Dermis blood vessel endothelial cell (primary cell): ENCODE measurements around the gene EXT2. TPM values are rescaled to one million over a fixed set of nuclear protein-coding genes. Genes with fewer than 3 reads are reported as not detected.

Source experiments
- DNase-seq: peaks from one replicate; pipeline ENCODE4 v3.0.0; 2010
- total RNA-seq: library from RNA; depleted of rRNA; stranded (reverse); fragments of >200 nt; gene quantifications from 2 replicates; pipeline ENCODE4 v1.2.3, GENCODE V29; 2014

The EXT2 gene
- total RNA-seq = 149 and 158 TPM in 2 replicates

DNA sequence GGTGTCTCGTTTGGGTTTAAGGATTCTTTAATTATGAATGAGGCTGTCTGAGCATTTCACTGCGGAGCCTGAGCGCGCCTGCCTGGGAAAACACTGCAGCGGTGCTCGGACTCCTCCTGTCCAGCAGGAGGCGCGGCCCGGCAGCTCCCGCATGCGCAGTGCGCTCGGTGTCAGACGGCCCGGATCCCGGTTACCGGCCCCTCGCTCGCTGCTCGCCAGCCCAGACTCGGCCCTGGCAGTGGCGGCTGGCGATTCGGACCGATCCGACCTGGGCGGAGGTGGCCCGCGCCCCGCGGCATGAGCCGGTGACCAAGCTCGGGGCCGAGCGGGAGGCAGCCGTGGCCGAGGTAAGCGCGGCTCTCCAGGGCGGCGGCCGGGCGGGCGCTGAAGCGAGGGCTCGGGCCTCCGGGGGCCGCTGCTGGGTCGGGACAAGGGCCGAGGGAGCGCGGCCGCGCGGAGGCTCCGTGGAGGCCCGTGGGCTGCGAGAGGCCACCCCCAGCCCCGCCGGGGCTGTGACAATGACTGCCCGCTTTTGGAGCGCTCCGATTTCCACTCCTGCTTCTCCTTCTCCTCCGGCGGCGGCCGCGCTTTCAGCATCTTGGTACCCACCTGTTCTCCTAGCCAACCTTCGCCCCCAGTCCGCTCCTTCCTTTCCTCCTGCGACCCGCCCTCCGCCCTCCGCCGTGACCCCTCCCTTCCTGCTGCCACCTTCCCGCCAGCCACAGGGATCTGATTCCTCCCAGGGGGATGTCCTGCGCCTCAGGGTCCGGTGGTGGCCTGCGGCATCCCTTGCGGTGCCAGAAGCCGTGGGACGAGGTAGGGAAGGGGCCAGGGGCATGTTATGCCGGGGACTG lies at the start of gene EXT2:
EXT2 (plus strand) TSS at position 173 of the 854 bp plus-strand sequence. CDS start 12,035 bp downstream, outside the sequence.
- DNase-seq = peak; percentile 91

DNA sequence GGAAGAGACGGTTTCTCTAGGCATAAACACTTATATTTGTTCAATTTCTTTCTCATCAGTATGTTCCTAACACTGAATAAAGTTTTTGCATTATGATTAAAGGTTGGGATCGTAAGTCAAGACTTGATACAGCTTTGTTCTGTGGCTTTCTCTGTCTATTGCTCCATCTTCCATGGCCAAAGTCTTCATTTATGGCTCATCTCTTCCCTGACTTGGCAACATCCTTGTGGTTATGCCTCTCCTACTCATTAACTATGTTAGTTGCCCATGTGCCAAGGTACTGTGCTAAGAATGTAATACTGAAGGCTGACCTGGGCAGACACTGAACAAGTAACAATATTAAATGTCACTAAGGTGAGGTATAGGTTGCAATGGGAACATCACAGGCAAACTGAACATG lies 49.3 kb upstream of the EXT2 start:
- DNase-seq = no peak

DNA sequence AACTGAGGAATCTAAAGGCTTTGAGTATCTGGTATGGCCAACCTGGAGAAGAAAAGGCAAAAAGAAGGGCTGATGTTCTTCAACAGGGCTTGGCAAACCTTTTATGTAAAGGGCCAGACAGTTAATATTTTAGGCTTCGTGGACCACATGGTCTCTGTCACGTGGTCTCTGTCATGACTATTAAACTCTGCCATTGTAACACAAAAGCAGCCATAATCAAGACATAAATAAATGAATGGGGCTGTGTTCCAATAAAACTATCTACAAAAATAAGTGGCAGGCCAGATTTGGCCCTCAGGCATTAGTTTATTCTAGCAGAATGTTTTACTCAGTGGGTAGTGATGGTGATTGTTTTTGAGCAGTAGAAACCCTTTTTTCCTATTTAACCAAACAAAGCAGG lies 48.2 kb upstream of the EXT2 start:
- DNase-seq = no peak

DNA sequence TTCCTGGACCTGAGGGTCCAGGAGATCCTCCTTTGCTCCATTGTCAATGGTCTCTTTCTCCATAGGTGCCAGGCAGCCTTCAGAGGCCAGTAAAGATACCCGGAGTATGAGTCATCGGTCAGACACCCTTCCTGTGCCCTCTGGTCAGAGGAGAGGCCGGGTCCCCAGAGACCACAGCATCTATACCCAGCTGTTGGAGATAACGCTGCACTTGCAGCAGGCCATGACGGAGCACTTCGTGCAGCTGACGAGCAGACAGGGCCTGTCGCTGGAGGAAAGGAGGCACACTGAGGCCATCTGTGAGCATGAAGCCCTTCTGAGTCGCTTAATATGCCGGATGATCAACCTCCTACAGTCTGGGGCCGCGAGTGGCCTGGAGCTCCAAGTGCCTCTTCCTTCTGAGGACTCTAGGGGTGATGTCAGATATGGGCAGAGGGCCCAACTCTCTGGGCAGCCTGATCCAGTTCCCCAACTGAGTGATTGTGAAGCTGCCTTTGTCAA lies 47.5 kb upstream of the EXT2 start, which contains the start of gene ACCSL:
ACCSL (plus strand) TSS at position 51 of the 501 bp plus-strand sequence; CDS start at position 107, 56 bp downstream.
- no peak for DNase-seq

DNA sequence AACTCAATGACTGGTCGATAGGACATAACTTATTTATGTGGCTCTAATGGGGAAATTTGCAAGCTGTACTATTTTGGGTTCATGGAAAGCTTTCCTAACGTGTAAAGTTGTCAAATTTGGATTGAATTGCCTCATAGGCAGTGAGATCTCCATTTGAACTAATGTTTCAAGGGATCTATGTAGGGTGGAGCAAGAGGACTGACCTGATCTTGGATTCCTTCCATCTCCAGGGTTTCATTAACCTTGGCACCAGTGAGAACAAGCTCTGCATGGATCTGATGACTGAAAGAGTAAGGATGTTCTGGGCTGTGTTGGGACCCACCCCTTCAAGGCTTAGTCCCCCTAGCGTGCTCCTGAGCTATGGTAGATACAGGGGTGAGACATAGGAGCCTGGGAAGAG lies 45.6 kb upstream of the EXT2 start:
- DNase-seq = no peak

DNA sequence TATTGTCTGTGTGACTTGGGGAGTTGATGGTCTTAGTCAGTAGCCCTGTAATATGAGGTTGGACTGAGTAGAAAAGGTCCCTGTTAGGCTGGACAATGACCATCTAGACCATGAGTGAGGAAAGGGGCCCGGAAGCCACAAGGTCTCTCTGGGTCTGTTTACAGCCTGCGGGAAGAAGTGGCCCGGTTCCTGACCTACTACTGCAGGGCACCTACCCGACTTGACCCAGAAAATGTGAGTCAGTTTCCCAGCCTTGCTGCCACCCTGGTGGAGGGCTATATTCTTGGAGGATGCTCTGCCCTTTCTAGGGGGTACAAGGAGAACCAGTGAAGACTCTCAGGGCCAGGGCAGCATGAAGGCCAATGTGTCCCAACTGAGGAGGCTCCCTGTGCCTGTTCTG lies 44.3 kb upstream of the EXT2 start:
- DNase-seq = no peak

DNA sequence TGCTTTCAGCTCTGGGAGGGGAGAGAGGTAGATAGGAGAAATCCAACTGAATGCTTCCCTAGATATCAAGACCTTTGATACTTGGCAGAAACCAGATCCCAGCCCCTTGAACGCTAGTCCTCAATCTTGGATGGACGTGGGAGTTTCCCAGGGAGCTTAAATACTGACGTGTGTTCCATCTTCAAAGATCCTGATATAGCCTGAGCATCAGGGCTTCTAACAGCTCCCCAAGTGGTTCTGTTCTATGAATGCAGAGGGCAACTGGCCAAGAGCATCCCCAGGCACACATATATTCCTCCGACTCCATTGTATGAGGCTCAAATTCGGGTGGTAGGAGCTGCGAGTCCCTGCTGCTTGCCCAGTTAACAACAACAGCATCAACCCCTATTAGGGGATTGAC lies 38.1 kb upstream of the EXT2 start:
- DNase-seq = no peak

DNA sequence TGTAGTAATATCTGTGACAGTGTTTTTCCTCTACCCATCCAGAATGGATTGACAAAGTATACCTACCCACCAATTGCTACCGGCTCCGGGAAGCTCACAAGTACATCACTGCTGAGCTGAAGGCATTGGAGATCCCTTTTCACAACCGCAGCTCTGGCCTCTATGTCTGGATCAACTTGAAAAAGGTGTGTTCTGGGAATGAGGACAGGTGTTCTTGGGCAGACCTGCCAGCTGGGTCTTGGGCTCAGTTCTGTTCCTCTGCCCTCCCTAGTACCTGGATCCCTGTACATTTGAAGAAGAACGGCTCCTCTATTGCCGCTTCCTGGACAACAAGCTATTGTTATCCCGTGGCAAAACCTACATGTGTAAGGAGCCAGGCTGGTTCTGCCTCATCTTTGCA lies 37.2 kb upstream of the EXT2 start:
- no peak for DNase-seq

DNA sequence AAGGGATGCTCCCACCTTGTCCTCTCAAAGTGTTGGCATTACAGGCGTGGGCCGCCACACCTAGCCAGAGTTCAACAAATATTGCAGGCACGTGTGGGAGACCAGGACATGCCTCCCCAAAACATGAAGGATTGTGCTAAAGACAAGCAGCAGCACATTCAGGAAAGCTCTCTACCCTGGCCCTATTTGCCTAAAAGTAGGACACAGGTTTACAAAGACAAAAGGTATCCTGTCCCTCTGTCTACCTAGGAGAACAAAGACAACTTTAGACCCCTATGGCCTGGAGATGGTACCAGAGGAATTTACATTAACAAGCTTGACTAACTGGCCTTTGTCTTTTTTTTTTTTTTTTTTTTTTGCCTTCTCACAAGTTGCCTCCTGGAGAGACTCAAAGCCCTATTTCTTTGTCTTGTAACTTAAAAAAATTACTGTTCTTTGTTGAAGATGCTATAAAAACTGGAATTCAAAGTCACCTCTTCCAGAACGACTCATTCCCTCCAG lies 30.3 kb upstream of the EXT2 start:
- DNase-seq = no peak

DNA sequence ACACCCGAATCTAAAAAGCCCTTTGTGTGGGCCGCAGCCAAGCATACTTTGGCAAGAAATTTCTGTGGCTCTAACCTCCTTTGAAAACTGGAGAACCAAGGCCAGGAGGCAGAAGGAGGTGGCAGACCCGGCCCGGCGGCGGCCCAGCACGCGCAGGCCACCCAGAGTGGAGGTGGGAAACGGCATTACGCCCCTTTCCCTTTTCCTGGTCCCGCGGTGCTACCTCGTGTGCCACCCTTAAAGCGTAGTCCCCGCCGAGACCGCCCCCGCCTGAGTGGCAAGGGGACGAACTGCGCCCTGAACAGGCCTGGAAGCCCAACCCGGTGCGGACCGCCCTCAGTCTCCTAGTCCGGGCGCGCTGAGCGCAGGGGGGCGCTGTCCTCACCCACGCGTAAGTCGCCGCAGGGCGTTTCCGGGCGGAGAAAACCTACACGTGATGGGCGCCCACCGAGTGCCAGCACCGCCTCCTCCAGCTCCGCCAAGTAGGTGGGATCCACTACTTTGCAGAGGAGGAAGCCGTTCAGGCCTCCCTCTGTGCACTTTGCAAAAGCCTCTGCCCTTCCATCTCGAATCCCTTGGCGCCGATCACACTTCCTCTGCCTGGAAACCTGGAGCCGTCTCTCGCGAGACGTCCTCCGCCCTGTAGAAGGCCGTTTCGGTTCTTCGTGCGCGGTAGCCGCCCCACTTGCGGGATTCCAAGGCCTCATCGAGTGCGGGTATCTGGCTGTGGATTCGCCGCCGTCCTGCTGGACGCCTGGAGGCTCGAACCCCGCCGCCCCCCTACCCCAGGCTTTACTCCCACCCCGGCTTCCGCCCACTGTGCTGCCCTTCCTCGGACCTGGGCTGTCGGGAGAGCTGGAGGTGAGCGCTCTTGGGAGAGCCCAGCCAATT lies 29.4 kb upstream of the EXT2 start, which contains the start of gene ACCS:
ACCS (plus strand) TSS at position 430 of the 891 bp plus-strand sequence. CDS start 1,358 bp downstream, outside the sequence.
- DNase-seq = peak; percentile 96

DNA sequence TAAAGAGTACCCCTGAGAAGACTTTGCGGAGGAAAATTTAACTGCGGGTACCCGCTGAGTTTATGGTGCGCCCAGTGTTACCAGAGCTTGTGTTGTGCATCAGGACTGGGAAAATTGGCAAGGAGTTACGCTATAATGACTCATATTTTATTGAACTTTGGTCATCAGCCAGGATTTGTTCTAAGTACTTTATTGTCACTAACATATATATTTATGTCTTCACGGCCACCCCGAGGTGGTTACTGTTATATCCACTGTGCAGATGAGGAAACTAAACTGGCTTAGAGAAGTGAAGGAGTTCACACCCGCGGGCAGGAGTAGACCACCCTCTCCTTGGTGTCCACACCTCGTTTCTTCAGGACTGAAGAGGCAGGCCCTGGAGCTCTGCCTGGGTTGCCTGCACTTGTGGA lies 28.7 kb upstream of the EXT2 start:
- peak; percentile 83 for DNase-seq

DNA sequence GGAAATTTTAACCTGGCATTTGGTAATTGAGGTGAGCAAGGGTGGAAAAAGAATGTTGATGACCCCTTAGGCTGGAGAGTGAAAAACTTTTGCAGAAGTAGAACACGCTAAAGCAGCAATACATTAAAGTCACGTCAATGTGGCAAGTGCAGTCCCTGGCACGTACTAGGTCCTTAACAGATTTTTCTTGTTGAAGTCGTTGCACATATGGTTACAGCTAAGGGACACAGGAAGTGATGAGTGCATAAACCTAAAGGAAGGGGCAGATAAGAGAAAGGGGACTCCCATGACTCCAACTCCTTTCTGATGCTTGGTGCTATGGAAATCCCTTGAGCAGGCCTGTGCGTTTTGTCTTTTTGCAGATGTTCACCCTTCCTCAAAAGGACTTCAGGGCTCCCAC lies 28.2 kb upstream of the EXT2 start:
- DNase-seq = no peak

DNA sequence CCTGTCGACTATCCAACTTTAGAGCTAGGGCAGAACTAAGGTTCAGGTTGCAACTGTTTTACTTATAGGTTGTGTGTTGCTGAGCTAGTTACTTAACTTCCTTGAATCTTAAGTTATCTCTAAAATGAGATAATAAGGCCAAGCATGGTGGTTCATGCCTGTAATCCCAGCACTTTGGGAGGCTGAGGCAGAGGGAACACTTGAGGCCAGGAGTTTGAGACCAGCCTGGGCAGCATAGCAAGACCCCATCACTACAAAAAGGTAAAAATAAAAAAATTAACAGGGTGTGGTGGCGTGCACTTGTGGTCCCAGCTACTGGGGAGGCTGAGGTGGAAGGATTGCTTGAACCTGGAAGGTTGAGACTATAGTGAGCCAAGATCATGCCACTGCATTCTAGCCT lies 27.3 kb upstream of the EXT2 start:
- no peak for DNase-seq

DNA sequence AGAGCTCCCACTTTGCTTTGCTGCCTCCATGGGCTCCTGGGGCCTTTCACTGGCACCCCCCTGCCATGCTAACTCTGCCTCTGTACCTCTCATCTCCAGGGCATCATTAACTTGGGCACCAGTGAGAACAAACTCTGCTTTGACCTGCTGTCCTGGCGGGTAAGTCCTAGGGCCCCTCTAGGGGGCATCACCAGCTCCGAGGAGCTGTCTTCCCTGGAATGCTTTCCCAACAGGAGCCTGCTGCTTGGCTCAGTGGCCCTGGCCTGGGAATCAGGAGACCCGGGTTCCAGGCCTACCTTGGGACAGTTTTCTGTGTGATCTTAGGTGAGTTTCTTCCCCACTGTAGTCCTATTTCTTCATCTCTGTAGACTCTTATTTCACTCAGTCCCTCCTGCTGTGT lies 24.3 kb upstream of the EXT2 start:
- DNase-seq = no peak

DNA sequence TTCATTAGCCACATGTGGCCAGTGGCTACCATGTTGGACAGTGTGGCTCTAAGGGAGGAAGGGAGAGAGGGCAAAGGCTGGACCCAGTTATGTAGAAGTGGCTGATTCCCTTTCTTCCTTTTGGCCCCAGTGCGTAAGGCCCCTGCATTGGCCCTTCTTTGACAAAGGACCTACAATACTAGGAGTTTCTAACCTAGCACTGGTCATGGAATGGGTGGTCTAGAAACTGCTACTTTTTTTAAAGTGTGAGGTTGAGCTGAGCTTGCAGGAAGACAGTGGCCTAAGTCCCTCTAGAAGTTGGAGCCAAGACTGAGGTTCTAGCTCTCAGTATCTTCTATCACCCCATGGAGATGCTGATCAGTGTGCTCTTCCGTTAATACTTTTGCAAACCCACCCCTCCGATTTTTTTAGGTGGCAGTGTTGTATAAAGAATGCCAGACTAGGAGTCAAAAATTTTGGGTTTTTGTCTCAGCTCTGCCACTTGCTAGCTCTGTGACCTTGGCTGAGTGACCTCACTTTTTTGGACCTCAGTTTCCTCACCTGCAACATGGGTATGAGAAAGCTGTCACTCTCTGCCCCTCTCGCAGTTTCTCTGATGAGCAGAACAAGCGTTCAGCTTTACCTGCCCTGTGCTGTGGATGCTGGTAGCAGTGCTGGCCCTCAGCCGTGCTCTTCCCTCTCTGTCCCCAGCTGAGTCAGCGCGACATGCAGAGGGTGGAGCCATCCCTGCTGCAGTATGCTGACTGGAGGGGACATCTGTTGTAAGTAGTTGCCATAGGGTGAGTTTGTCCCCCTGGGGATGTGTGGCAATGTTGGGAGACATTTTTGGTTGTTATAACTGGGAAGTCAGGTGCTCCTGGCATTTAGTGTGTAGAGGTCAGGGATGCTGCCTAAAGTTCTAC lies 22.5 kb upstream of the EXT2 start:
- no peak for DNase-seq

DNA sequence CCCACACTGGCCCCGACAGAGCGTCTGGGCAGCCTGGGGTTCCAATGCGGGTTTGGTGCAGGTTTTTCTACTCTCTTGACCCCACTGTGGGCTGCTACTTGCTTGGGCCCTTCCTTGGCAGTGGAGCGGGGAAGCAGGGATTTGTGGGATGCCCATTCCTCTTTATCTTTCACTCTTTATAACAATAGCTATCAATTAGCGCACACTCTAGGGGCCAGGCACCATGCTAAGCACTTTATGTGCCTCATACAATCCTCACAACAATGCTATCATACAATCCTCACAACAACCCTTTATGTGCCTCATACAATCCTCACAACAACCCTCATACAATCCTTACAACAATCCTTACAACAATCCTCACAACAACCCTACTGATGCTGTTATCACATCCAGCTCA lies 16.7 kb upstream of the EXT2 start:
- DNase-seq = no peak

DNA sequence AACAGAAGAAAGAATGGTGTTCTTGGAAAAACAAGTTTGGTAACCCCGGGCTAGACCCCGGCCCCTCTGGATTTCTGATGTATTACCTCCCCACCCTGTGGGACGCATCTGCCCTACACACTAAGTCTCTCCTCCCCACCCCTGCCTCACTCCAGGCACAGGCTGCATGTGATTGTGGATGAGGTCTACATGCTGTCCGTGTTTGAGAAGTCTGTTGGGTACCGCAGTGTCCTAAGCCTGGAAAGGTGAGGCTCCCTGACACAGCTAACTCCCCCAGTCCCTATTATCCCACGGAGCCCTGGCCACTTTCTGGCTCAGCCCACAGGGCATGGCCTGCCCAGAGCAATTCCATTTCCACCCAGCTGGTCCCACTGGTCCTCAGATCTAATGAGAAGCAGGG lies 16.1 kb upstream of the EXT2 start:
- DNase-seq = no peak

DNA sequence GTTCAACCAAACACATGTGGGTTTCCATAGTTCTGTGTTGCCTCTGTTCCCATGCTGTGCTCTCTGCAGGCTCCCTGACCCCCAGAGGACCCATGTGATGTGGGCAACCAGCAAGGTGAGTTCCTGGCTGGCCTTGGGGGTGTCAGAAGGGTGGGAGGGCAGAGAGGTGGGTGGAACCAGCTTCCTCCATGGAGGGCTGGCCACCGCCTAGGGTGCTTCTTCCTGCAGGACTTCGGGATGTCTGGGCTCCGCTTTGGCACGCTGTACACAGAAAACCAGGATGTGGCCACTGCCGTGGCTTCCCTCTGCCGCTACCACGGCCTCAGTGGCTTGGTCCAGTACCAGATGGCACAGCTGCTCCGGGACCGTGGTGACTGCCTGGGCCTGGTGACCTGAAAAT lies 14.5 kb upstream of the EXT2 start:
- DNase-seq = no peak

DNA sequence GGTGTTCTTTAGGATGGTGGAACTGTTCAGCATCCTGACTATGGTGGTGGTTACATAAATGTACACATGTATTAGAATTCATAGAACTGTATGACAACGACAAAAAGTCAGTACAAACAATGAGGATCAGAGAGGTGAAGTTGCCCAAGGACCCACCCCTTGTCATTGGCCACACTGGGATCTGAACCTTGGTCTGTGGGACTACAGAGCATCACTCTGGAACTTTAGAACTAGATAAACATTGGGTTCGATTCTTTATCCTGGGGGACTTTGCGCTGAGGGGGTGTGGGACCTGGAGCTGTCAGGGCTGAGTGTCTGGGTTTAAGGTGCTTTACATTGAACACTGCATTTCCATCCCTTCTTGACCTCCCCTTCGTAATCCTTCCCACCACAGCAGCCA lies 12.8 kb upstream of the EXT2 start:
- no peak for DNase-seq

DNA sequence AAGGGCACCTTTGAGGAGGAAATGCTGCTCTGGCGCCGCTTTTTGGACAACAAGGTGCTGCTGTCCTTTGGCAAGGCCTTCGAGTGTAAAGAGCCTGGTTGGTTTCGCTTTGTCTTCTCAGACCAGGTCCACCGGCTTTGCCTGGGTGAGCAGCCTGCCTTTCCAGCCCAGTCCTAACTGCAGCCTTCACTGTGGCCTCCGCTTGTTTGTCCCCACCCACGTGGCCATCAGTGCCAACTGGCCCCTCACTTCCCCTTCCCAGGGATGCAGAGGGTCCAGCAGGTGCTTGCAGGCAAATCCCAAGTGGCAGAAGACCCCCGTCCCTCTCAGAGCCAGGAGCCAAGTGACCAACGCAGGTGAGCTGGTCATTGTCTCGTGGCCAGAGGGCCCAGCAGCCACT lies 12.0 kb upstream of the EXT2 start:
- no peak for DNase-seq

DNA sequence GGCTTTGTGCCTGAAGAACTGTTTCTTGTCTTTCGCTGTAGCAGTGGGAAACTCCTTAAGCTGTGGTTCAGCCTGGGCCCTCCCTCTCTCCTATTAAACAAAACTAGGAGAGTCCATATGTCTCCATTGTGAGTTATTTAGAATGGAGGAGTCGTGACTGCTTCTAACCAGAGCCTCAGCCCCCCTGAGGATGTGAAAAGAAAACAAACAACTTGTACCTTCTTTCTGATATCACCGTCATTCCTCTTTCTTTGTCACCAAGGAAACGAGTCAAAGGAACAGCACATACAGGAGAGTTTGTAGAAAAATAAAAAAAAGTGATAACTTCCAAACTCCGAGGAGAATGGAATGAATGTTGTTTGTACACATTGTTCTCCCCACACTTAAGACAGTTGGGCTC lies 11.6 kb upstream of the EXT2 start:
- no peak for DNase-seq

DNA sequence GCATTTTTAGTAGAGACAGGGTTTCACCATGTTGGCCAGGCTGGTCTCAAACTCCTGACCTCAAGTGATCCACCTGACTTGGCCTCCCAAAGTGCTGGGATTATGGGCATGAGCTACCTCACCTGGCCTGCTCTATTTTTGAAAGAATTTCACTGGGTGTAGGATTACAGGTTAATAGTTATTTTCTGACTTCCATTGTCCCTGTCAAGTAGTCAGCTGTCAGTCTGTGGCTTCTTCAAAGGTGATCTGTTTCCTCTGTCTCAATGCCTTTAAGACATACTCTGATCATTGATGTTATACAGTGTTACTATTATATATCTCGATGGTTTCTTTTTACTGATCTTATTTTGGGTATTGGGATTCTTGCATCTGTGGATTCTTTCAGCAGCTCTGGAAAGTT lies 10.1 kb upstream of the EXT2 start:
- DNase-seq = no peak
